ENCODE data around the gene CACNA1G. TPM values are rescaled to one million over a fixed set of nuclear protein-coding genes. Genes with fewer than 3 reads are reported as not detected.

The CACNA1G gene
- total RNA-seq, 1 experiment from 2014 or later: 0.04 TPM

GRCh38 chr17:50607522-50608175, 47.1 kb downstream of the CACNA1G start:
- H3K9ac ChIP-seq (ENCODE audit: low read length): no peak overlapping the region
- no peaks in the 10 kb centered on the region for H3K9me2 ChIP-seq (replicated peaks; ENCODE audit: low read length)
- no peak overlapping the region for H3K4me2 ChIP-seq (ENCODE audit: low read length)
- ChIA-PET CTCF (no interaction called here), POLR2A (ENCODE audit: unreplicated experiment) (no interaction called here)
- BruUV-seq (replicated peaks): no TSS peak
- no peak overlapping the region for H2AFZ ChIP-seq (ENCODE audit: low read length)
- no peaks in the 10 kb centered on the region for H3K4me1 ChIP-seq (ENCODE audit: insufficient read depth, low read length)
- DNase-seq (no peak), ATAC-seq (no peak)
- TF ChIP-seq CTCF (conservative IDR thresholded peaks at IDR 0.05; ENCODE audit: low read depth, low read length) (no peak), EZH2phosphoT487 (IDR thresholded peaks at IDR 0.05; ENCODE audit: borderline replicate concordance, low read length) (no peak), EZH2 (IDR thresholded peaks at IDR 0.05; ENCODE audit: low read length, unreplicated experiment) (no peak)
- no peak overlapping the region for H3K4me3 ChIP-seq (ENCODE audit: low read length)
- no peaks in the 10 kb centered on the region for H4K20me1 ChIP-seq (ENCODE audit: low read length)
- intact Hi-C loops (cut with micrococcal nuclease): no loop called here
- no peaks in the 10 kb centered on the region for H3K36me3 ChIP-seq (ENCODE audit: low read depth, low read length)
- H3K27ac ChIP-seq (ENCODE audit: low read length): no peak overlapping the region
- H3F3A ChIP-seq (ENCODE audit: low read length, unreplicated experiment): no peaks in the 10 kb centered on the region
- H3K79me2 ChIP-seq (ENCODE audit: low read length): no peaks in the 10 kb centered on the region
- H3K27me3 ChIP-seq (ENCODE audit: low read length): no peaks in the 10 kb centered on the region
- H3K9me3 ChIP-seq (ENCODE audit: low read length): no peaks in the 10 kb centered on the region

GRCh38 chr17:50608700-50609379, 48.3 kb downstream of the CACNA1G start:
- Histone ChIP-seq H2AFZ (ENCODE audit: low read length) (no peak overlapping the region), H3K36me3 (ENCODE audit: low read depth, low read length) (no peaks in the 10 kb centered on the region), H3K9ac (ENCODE audit: low read length) (no peak overlapping the region), H3K27me3 (ENCODE audit: low read length) (no peaks in the 10 kb centered on the region), H3K27ac (ENCODE audit: low read length) (no peak overlapping the region), H3K79me2 (ENCODE audit: low read length) (no peaks in the 10 kb centered on the region), H3K9me3 (ENCODE audit: low read length) (no peaks in the 10 kb centered on the region), H3K9me2 (replicated peaks; ENCODE audit: low read length) (no peaks in the 10 kb centered on the region), H3K4me1 (ENCODE audit: insufficient read depth, low read length) (no peaks in the 10 kb centered on the region), H3K4me2 (ENCODE audit: low read length) (no peak overlapping the region), H3K4me3 (ENCODE audit: low read length) (no peak overlapping the region), H4K20me1 (ENCODE audit: low read length) (no peaks in the 10 kb centered on the region), H3F3A (ENCODE audit: low read length, unreplicated experiment) (no peaks in the 10 kb centered on the region)
- intact Hi-C loops (cut with micrococcal nuclease): no loop called here
- no TSS peak for BruUV-seq (replicated peaks)
- ATAC-seq: no peak
- POLR2A ChIA-PET (ENCODE audit: unreplicated experiment): no interaction called here
- DNase-seq: no peak
- CTCF ChIA-PET: interaction anchor here (0.5 kb wide), 1 partner anchor 20 kb away, joined by 3 read pairs; no protein-coding TSS in a partner anchor
- no peak for TF ChIP-seq EZH2phosphoT487 (IDR thresholded peaks at IDR 0.05; ENCODE audit: borderline replicate concordance, low read length)

GRCh38 chr17:50609380-50610074, 49.0 kb downstream of the CACNA1G start:
- BruUV-seq (replicated peaks): no TSS peak
- intact Hi-C loops (cut with micrococcal nuclease): no loop called here
- Histone ChIP-seq H3K79me2 (ENCODE audit: low read length) (no peaks in the 10 kb centered on the region), H3K27me3 (ENCODE audit: low read length) (no peaks in the 10 kb centered on the region), H3K4me3 (ENCODE audit: low read length) (no peak overlapping the region), H2AFZ (ENCODE audit: low read length) (no peak overlapping the region), H3K9me3 (ENCODE audit: low read length) (no peaks in the 10 kb centered on the region), H3K9me2 (replicated peaks; ENCODE audit: low read length) (no peaks in the 10 kb centered on the region), H3K9ac (ENCODE audit: low read length) (no peak overlapping the region), H3K4me2 (ENCODE audit: low read length) (no peak overlapping the region), H3K27ac (ENCODE audit: low read length) (no peak overlapping the region), H3F3A (ENCODE audit: low read length, unreplicated experiment) (no peaks in the 10 kb centered on the region), H4K20me1 (ENCODE audit: low read length) (no peaks in the 10 kb centered on the region), H3K4me1 (ENCODE audit: insufficient read depth, low read length) (no peaks in the 10 kb centered on the region), H3K36me3 (ENCODE audit: low read depth, low read length) (no peaks in the 10 kb centered on the region)
- DNase-seq: no peak
- no peak for ATAC-seq
- POLR2A ChIA-PET (ENCODE audit: unreplicated experiment): no interaction called here
- CTCF ChIA-PET: no interaction called here
- TF ChIP-seq EZH2 (IDR thresholded peaks at IDR 0.05; ENCODE audit: low read length, unreplicated experiment): no peak

Measured in PC-3 (cell line).